GM12873 (cell line): ENCODE results near the gene NAT14.

ENCODE experiments used
- CTCF ChIP-seq: IDR thresholded peaks from 2 replicates; pipeline ENCODE4 v1.5.1; 2012; ENCODE audit warnings: low read depth, mild to moderate bottlenecking, moderate library complexity, low read length, control low read depth; ENCODE audit not compliant: insufficient read depth; ENCODE audit errors: missing control alignments

Gene NAT14

GRCh38 chr19:55484593-55485438 is at the start of gene NAT14:
NAT14 (plus strand) TSS chr19:55485188; CDS start chr19:55485709, 521 bp downstream.
- TF ChIP-seq CTCF: no peak

- TF ChIP-seq CTCF: no peak
These were observed 48.1 kb upstream of the NAT14 start for GRCh38 chr19:55436847-55437246.

GRCh38 chr19:55437410-55437809 is 47.6 kb upstream of the NAT14 start:
- no peak for TF ChIP-seq CTCF

- no peak for TF ChIP-seq CTCF
These were observed 45.9 kb upstream of the NAT14 start for GRCh38 chr19:55439052-55439451.

GRCh38 chr19:55440411-55441105 is 44.4 kb upstream of the NAT14 start:
- TF ChIP-seq CTCF: no peak

- no peak for TF ChIP-seq CTCF
These were observed 43.7 kb upstream of the NAT14 start for GRCh38 chr19:55441319-55441691.

- no peak for TF ChIP-seq CTCF
These were observed 43.2 kb upstream of the NAT14 start for GRCh38 chr19:55441692-55442321.
